ENCODE measurements around the gene EPHA8. TPM values are rescaled to one million over a fixed set of nuclear protein-coding genes. Genes with fewer than 3 reads are reported as not detected.
A peak's percentile ranks its signal among the peaks of the same experiment; 100 is the strongest.

EPHA8 gene
- polyA plus RNA-seq, 3 donors, result 2.0 to 4.5 (median 2.4) TPM

GRCh38 chr1:22588899-22589422 is 25.7 kb downstream of the EPHA8 start:
- no peak for DNase-seq

GRCh38 chr1:22591576-22591975 is 28.3 kb downstream of the EPHA8 start:
- DNase-seq, result no peak

- DNase-seq, result no peak
Observed at GRCh38 chr1:22592051-22592450, 28.8 kb downstream of the EPHA8 start.

GRCh38 chr1:22592919-22593790 is 29.9 kb downstream of the EPHA8 start:
- DNase-seq, result no peak

- DNase-seq, result no peak
Observed at GRCh38 chr1:22594396-22594795, 31.1 kb downstream of the EPHA8 start.

- DNase-seq, result no peak
Observed at GRCh38 chr1:22595108-22595507, 31.8 kb downstream of the EPHA8 start.

GRCh38 chr1:22597301-22597965 is 34.1 kb downstream of the EPHA8 start:
- DNase-seq, result no peak

- no peak for DNase-seq
Observed at GRCh38 chr1:22597996-22598395, 34.7 kb downstream of the EPHA8 start.

GRCh38 chr1:22598736-22599135 is 35.4 kb downstream of the EPHA8 start:
- no peak for DNase-seq

GRCh38 chr1:22600071-22600816 is 37.0 kb downstream of the EPHA8 start:
- no peak for DNase-seq

GRCh38 chr1:22600817-22601605 is 37.7 kb downstream of the EPHA8 start:
- no peak for DNase-seq

GRCh38 chr1:22601610-22602009 is 38.3 kb downstream of the EPHA8 start:
- no peak for DNase-seq

GRCh38 chr1:22602060-22602740 is 38.9 kb downstream of the EPHA8 start:
- no peak for DNase-seq

GRCh38 chr1:22606161-22606560 is 42.9 kb downstream of the EPHA8 start:
- no peak for DNase-seq

GRCh38 chr1:22607154-22607553 is 43.9 kb downstream of the EPHA8 start:
- no peak for DNase-seq

- DNase-seq, result no peak
Observed at GRCh38 chr1:22608361-22608760, 45.1 kb downstream of the EPHA8 start.

GRCh38 chr1:22609291-22609690 is 46.0 kb downstream of the EPHA8 start:
- no peak for DNase-seq

- DNase-seq, result peak; percentile 82
Observed at GRCh38 chr1:22611530-22611947, 48.2 kb downstream of the EPHA8 start.

GRCh38 chr1:22612671-22613571 is 49.6 kb downstream of the EPHA8 start:
- DNase-seq, result no peak

- DNase-seq, result no peak
Observed at GRCh38 chr1:22613572-22613918, 50.3 kb downstream of the EPHA8 start.

All from renal pelvis (tissue), 4 donors.